GM12874 (cell line): ENCODE data around the gene SCRN2.

Source experiments
- CTCF ChIP-seq: IDR thresholded peaks from 2 replicates; pipeline ENCODE4 v1.5.1; 2011; ENCODE audit warnings: low read depth, mild to moderate bottlenecking, control low read depth, low read length, moderate library complexity; ENCODE audit not compliant: insufficient read depth

The SCRN2 gene

GRCh38 chr17:47802341-47803022 is 38.6 kb downstream of the SCRN2 start:
- peak; percentile 78 for TF ChIP-seq CTCF

- TF ChIP-seq CTCF: no peak
Measured at GRCh38 chr17:47801906-47802305, 39.2 kb downstream of the SCRN2 start.

GRCh38 chr17:47801176-47801765 is 39.8 kb downstream of the SCRN2 start:
- TF ChIP-seq CTCF: no peak

GRCh38 chr17:47800686-47801085 is 40.4 kb downstream of the SCRN2 start:
- TF ChIP-seq CTCF: no peak

GRCh38 chr17:47797797-47798196 is 43.3 kb downstream of the SCRN2 start:
- TF ChIP-seq CTCF: no peak

- TF ChIP-seq CTCF: no peak
Measured at GRCh38 chr17:47792979-47793378, 48.1 kb downstream of the SCRN2 start.

- TF ChIP-seq CTCF: no peak
Measured at GRCh38 chr17:47792457-47792856, 48.6 kb downstream of the SCRN2 start.
